ENCODE data around the gene ISM2. TPM values are rescaled to one million over a fixed set of nuclear protein-coding genes. Genes with fewer than 3 reads are reported as not detected.

The ISM2 gene
- total and polyA plus RNA-seq, 9 of the 15 experiments (the other 6 are each of a cell fraction or from before 2014, with no cell fraction given) = 0.08 to 0.11 TPM; not detected in 7

DNA sequence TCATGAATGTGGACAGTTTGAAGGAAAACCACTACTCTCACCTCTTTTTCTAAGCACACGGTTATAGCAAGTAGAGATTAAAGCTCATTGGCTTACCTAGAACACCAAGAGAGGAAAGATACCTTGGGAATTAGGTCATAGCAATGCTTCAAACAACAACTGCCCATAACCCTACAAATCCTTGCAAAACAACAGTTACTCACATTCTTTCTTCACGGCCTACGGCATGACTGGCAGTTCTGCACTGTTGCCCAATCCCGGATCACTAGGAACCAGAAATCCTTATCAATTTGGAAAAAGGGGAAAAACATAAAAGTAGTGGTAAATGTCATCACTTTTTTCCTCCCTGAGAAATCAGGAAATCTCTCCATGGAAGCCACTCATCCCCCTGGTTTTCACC, 9.6 kb upstream of the ISM2 start (continued):
- TF ChIP-seq, protein P1, sequence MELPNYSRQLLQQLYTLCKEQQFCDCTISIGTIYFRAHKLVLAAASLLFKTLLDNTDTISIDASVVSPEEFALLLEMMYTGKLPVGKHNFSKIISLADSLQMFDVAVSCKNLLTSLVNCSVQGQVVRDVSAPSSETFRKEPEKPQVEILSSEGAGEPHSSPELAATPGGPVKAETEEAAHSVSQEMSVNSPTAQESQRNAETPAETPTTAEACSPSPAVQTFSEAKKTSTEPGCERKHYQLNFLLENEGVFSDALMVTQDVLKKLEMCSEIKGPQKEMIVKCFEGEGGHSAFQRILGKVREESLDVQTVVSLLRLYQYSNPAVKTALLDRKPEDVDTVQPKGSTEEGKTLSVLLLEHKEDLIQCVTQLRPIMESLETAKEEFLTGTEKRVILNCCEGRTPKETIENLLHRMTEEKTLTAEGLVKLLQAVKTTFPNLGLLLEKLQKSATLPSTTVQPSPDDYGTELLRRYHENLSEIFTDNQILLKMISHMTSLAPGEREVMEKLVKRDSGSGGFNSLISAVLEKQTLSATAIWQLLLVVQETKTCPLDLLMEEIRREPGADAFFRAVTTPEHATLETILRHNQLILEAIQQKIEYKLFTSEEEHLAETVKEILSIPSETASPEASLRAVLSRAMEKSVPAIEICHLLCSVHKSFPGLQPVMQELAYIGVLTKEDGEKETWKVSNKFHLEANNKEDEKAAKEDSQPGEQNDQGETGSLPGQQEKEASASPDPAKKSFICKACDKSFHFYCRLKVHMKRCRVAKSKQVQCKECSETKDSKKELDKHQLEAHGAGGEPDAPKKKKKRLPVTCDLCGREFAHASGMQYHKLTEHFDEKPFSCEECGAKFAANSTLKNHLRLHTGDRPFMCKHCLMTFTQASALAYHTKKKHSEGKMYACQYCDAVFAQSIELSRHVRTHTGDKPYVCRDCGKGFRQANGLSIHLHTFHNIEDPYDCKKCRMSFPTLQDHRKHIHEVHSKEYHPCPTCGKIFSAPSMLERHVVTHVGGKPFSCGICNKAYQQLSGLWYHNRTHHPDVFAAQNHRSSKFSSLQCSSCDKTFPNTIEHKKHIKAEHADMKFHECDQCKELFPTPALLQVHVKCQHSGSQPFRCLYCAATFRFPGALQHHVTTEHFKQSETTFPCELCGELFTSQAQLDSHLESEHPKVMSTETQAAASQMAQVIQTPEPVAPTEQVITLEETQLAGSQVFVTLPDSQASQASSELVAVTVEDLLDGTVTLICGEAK (IDR thresholded peaks at IDR 0.05) = no peak
- TF ChIP-seq, protein P1 (CRISPR knock-in tag; IDR thresholded peaks at IDR 0.05) = no peak
- TF ChIP-seq MYC (IDR thresholded peaks at IDR 0.05; ENCODE audit: low read depth, low read length) = no peak
- TF ChIP-seq MYC (CRISPR knock-in tag; IDR thresholded peaks at IDR 0.05; ENCODE audit: borderline replicate concordance, low read depth) = no peak
- no peak for TF ChIP-seq RBM17 (IDR thresholded peaks at IDR 0.05; ENCODE audit: borderline replicate concordance, low read depth, low read length)
- TF ChIP-seq, protein P2, sequence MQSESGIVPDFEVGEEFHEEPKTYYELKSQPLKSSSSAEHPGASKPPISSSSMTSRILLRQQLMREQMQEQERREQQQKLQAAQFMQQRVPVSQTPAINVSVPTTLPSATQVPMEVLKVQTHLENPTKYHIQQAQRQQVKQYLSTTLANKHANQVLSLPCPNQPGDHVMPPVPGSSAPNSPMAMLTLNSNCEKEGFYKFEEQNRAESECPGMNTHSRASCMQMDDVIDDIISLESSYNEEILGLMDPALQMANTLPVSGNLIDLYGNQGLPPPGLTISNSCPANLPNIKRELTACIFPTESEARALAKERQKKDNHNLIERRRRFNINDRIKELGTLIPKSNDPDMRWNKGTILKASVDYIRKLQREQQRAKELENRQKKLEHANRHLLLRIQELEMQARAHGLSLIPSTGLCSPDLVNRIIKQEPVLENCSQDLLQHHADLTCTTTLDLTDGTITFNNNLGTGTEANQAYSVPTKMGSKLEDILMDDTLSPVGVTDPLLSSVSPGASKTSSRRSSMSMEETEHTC (IDR thresholded peaks at IDR 0.05) = no peak
- no peak for TF ChIP-seq ZNF146 (CRISPR knock-in tag; IDR thresholded peaks at IDR 0.05; ENCODE audit: unreplicated experiment)
- no peak for TF ChIP-seq CBFB (CRISPR knock-in tag; IDR thresholded peaks at IDR 0.05)
- TF ChIP-seq, protein P3, sequence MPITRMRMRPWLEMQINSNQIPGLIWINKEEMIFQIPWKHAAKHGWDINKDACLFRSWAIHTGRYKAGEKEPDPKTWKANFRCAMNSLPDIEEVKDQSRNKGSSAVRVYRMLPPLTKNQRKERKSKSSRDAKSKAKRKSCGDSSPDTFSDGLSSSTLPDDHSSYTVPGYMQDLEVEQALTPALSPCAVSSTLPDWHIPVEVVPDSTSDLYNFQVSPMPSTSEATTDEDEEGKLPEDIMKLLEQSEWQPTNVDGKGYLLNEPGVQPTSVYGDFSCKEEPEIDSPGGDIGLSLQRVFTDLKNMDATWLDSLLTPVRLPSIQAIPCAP (CRISPR knock-in tag; IDR thresholded peaks at IDR 0.05; ENCODE audit: borderline replicate concordance) = no peak
- no peak for TF ChIP-seq MEF2A (IDR thresholded peaks at IDR 0.05; ENCODE audit: control insufficient read depth, low read depth, low read length)
- TF ChIP-seq, protein P4, sequence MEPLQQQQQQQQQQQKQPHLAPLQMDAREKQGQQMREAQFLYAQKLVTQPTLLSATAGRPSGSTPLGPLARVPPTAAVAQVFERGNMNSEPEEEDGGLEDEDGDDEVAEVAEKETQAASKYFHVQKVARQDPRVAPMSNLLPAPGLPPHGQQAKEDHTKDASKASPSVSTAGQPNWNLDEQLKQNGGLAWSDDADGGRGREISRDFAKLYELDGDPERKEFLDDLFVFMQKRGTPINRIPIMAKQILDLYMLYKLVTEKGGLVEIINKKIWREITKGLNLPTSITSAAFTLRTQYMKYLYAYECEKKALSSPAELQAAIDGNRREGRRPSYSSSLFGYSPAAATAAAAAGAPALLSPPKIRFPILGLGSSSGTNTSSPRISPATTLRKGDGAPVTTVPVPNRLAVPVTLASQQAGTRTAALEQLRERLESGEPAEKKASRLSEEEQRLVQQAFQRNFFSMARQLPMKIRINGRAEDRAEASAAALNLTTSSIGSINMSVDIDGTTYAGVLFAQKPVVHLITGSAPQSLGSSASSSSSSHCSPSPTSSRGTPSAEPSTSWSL (CRISPR knock-in tag; IDR thresholded peaks at IDR 0.05; ENCODE audit: borderline replicate concordance) = no peak
